ENCODE data around the gene SLC27A4. TPM values are rescaled to one million over a fixed set of nuclear protein-coding genes. Genes with fewer than 3 reads are reported as not detected.

The SLC27A4 gene
- total RNA-seq, 1 donor = 23.5 TPM

DNA sequence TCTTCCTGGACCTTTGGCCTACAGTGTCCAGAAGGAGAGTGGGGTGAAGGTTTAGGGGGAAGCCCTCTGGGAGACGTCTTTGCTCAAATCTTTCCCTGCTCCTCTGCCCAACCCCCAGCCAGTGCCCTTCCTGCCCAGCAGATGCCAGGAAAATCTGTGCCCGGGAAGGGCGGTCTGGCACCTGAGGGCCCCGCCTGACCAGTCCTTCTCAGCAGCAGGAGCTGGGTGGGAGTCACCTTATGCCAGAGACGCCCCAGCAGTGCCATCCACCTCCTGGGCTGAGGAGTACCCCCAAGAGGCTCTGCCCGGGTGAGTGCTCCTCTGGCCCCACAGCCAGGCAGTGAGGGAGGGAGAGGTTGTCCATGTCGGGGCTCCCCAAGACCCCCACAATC, 65.4 kb downstream of the SLC27A4 start:
- TF ChIP-seq, protein P1, sequence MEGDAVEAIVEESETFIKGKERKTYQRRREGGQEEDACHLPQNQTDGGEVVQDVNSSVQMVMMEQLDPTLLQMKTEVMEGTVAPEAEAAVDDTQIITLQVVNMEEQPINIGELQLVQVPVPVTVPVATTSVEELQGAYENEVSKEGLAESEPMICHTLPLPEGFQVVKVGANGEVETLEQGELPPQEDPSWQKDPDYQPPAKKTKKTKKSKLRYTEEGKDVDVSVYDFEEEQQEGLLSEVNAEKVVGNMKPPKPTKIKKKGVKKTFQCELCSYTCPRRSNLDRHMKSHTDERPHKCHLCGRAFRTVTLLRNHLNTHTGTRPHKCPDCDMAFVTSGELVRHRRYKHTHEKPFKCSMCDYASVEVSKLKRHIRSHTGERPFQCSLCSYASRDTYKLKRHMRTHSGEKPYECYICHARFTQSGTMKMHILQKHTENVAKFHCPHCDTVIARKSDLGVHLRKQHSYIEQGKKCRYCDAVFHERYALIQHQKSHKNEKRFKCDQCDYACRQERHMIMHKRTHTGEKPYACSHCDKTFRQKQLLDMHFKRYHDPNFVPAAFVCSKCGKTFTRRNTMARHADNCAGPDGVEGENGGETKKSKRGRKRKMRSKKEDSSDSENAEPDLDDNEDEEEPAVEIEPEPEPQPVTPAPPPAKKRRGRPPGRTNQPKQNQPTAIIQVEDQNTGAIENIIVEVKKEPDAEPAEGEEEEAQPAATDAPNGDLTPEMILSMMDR (IDR thresholded peaks at IDR 0.05; ENCODE audit: insufficient read depth, low read length) = no peak
- no peak for DNase-seq (ENCODE audit: low read depth)
- H3K4me3 ChIP-seq (ENCODE audit: low read depth, low read length) = no peak overlapping the region

DNA sequence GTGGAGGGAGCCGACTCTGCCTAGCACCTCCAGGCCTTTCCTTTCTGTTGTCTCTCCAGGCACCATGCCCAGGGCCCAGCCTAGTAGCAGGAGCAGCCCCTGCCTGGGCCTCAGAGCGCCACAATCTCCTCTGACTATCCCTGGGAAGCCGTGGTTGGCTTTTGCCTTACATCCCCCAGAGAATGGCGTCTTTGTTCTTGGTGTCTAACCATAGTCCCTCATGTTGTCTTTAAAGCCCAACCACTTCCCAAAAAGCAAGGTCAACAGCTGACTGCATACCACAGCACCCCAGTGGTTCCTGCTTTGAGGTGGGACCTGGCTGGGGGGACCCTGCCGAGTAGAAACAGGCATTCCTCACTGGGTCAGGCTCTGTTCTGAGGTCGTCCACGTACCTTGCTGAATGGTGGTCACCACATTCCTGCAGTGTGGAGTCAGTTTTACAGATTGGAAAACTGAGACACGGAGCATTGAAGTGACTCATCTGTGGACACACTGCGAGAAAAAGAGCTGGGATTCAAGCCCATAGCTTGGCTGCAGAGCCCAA, 66.6 kb downstream of the SLC27A4 start:
- H3K4me3 ChIP-seq (ENCODE audit: low read depth, low read length) = no peak overlapping the region
- TF ChIP-seq, protein P1 (IDR thresholded peaks at IDR 0.05; ENCODE audit: insufficient read depth, low read length) = no peak
- DNase-seq (ENCODE audit: low read depth) = peak; percentile 22

DNA sequence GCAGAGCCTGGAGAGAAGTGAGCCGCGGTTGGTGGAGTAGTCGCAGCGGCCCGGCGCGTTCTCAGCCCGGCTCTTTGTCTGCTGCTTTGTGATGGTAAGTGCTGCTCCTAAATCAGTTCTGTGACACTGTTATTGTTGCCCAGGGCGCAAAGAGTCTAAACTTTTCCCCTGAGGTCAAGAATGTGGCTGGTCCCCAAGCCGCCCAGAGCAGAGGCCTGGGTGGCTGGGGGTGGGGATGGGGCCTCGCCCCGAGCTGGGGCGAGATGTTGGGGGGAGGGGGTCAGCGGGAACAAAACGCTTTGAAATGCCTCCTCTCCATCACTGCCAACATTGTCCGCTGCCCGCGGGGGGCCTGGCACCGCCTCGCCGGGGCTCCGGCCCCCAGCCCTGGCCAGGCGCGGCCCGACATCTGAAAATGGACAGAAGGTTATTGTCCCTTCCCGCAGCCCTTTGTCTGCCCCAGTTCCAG, 68.7 kb downstream of the SLC27A4 start:
- no peak for DNase-seq (ENCODE audit: low read depth)
- TF ChIP-seq, protein P1 (IDR thresholded peaks at IDR 0.05; ENCODE audit: insufficient read depth, low read length) = no peak
- H3K4me3 ChIP-seq (ENCODE audit: low read depth, low read length) = no peak overlapping the region

DNA sequence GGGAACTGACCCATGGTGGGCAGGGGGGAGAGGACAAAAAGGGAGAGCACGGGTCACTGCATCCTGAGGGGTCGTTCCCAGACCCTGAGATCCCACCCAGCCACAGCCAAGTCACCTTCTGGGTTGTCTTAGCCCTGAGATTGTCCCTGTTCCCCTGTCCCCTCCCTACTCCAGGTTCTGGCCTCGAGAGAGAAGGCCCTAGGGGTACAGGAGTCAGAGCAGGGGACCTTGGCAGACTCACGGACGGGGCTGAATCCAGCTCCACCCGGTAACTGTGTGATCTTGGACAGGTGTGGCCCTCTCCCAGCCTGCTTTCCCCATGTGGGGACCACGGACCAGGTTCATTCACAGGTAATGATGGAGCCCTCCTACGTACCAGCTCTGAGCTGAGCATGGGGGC, 69.1 kb downstream of the SLC27A4 start:
- DNase-seq (ENCODE audit: low read depth) = no peak
- H3K4me3 ChIP-seq (ENCODE audit: low read depth, low read length) = no peak overlapping the region
- TF ChIP-seq, protein P1 (IDR thresholded peaks at IDR 0.05; ENCODE audit: insufficient read depth, low read length) = no peak

DNA sequence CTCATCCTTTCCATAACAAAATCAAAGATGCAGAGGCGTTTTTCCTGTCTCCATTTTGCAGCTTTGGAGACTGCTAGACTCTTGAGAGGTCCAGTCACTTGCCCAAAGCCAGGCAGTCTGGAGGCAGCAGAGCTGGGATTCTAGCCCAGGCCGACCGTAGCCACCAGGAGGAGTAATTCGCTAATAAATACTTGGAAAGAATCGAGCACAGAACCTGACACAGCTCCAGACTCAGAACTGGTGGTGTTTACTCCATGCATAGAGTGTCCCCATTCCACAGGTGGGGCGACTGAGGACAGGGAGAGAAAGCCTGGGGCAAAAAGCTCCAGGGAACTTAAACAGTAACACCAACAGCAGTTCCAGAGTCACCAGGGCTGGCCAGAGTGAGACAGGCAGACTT, 69.7 kb downstream of the SLC27A4 start:
- peak; percentile 53 for DNase-seq (ENCODE audit: low read depth)
- H3K4me3 ChIP-seq (ENCODE audit: low read depth, low read length) = no peak overlapping the region
- TF ChIP-seq, protein P1 (IDR thresholded peaks at IDR 0.05; ENCODE audit: insufficient read depth, low read length) = peak; percentile 53

Other genes starting within 250 kb of the SLC27A4 start
- gene PTGES2, start 212.8 kb upstream of the SLC27A4 start, total RNA-seq (ENCODE audit: low replicate concordance) = 33.9 and 40.8 TPM in 2 replicates
- not detected in 2 replicates for gene LCN2, start 191.1 kb upstream of the SLC27A4 start, total RNA-seq (ENCODE audit: low replicate concordance)
- 37.4 and 63.4 TPM in 2 replicates for gene BBLN, start 180.3 kb upstream of the SLC27A4 start, total RNA-seq (ENCODE audit: low replicate concordance)
- gene CIZ1, start 149.0 kb upstream of the SLC27A4 start, total RNA-seq (ENCODE audit: low replicate concordance) = 47.8 and 49.6 TPM in 2 replicates
- gene DNM1, start 137.1 kb upstream of the SLC27A4 start, total RNA-seq (ENCODE audit: low replicate concordance) = 28.0 and 57.4 TPM in 2 replicates
- 63.5 and 108 TPM in 2 replicates for gene GOLGA2, start 64.5 kb upstream of the SLC27A4 start, total RNA-seq (ENCODE audit: low replicate concordance)
- gene SWI5, start 64.3 kb upstream of the SLC27A4 start, total RNA-seq (ENCODE audit: low replicate concordance) = 21.5 and 35.2 TPM in 2 replicates
- 13.6 and 26.2 TPM in 2 replicates for gene TRUB2, start 18.1 kb upstream of the SLC27A4 start, total RNA-seq (ENCODE audit: low replicate concordance)
- gene COQ4, start 17.7 kb upstream of the SLC27A4 start, total RNA-seq (ENCODE audit: low replicate concordance) = 13.5 and 34.9 TPM in 2 replicates
- gene URM1, start 30.8 kb downstream of the SLC27A4 start, total RNA-seq (ENCODE audit: low replicate concordance) = 33.8 and 46.4 TPM in 2 replicates
- 74.9 and 109 TPM in 2 replicates for gene CERCAM, start 80.3 kb downstream of the SLC27A4 start, total RNA-seq (ENCODE audit: low replicate concordance)
- 10.5 and 25.4 TPM in 2 replicates for gene ODF2, start 115.5 kb downstream of the SLC27A4 start, total RNA-seq (ENCODE audit: low replicate concordance)
- gene GLE1, start 164.2 kb downstream of the SLC27A4 start, total RNA-seq (ENCODE audit: low replicate concordance) = 15.9 and 42.6 TPM in 2 replicates
- 287 and 673 TPM in 2 replicates for gene SPTAN1, start 212.1 kb downstream of the SLC27A4 start, total RNA-seq (ENCODE audit: low replicate concordance)

Data from fibroblast of the aortic adventitia (primary cell).